GM12801 (cell line): ENCODE measurements around the gene CNPY3.

Experiments used
- TF ChIP-seq, protein P1 (sequence below): IDR thresholded peaks from one replicate; pipeline ENCODE4 v1.5.1; 2011; ENCODE audit warnings: control low read depth; ENCODE audit not compliant: insufficient read length; ENCODE audit errors: extremely low read depth

CNPY3 gene

DNA sequence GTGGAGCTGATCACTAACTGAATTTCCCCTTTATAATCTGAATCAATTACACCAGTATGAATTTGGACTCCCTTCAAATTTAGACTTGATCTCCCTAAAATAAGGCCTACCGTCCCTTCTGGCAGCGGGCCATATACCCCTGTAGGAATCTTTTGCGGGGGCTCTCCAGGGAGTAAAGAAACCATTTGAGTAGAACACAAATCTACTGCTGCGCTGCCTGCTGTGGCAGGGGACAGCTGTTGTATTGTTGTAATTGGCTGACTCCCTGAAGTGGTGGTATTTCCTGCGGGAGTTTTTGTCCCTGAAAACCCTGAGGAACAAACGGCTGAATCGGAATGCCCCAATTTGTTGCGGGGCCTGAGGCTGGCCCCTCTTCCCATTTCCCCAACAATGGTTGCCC, 29.4 kb upstream of the CNPY3 start:
- TF ChIP-seq, protein P1, sequence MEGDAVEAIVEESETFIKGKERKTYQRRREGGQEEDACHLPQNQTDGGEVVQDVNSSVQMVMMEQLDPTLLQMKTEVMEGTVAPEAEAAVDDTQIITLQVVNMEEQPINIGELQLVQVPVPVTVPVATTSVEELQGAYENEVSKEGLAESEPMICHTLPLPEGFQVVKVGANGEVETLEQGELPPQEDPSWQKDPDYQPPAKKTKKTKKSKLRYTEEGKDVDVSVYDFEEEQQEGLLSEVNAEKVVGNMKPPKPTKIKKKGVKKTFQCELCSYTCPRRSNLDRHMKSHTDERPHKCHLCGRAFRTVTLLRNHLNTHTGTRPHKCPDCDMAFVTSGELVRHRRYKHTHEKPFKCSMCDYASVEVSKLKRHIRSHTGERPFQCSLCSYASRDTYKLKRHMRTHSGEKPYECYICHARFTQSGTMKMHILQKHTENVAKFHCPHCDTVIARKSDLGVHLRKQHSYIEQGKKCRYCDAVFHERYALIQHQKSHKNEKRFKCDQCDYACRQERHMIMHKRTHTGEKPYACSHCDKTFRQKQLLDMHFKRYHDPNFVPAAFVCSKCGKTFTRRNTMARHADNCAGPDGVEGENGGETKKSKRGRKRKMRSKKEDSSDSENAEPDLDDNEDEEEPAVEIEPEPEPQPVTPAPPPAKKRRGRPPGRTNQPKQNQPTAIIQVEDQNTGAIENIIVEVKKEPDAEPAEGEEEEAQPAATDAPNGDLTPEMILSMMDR, result no peak

DNA sequence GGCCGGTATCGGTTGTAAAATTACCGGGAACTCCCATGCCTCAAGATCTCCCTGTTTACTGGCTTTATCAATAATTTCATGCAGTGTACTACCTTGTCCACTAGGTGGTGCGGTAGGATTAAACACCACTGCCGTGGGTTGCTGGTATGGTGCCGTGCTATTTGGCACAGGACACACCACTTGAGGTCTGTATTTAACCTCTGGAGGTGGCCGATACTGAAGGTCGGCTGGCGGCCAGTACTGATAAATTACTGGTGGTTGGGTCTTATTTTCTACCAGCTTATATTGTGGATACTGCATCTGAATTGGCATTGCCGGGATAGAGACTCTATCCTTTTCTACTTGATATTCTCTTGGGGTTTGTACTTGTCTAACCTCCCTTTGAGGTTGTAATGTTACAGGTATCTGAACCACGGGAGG, 27.7 kb upstream of the CNPY3 start:
- TF ChIP-seq, protein P1, result no peak

DNA sequence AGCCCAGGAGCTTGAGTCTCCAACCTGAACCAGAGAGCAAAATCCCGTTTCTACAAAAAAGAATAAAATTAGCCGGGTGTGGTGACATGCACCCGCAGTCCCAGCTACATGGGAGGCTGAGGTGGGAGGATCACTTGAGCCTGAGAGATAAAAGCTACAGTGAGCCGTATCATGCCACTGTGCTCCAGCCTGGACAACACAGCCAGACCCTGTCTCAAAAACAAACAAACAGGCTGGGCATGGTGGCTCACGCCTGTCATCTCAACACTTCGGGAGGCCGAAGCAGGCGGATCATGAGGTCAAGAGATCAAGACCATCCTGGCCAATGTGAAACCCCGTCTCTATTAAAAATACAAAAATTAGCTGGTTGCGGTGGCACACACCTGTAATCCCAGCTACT, 24.8 kb upstream of the CNPY3 start:
- TF ChIP-seq, protein P1, result no peak

DNA sequence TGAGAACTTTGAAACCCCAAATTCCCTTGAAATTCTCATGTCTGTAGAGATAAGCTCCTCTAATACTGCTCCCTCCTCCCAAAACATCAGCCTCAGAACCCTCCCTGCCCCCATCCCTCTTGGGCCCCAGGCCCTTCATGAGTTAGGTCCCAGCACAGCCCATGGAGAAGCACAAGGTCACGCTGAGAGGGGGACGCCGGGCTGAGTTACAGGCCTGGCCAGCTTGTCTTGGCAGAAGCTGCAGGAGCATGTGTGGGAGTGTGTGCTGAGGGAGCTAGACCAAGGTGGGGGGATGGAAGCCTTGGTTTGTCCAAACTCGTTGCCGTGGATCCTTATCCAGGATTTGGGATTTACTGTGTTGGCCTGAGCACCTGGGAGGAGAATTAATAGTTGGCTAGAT, 21.9 kb upstream of the CNPY3 start:
- TF ChIP-seq, protein P1, result no peak

DNA sequence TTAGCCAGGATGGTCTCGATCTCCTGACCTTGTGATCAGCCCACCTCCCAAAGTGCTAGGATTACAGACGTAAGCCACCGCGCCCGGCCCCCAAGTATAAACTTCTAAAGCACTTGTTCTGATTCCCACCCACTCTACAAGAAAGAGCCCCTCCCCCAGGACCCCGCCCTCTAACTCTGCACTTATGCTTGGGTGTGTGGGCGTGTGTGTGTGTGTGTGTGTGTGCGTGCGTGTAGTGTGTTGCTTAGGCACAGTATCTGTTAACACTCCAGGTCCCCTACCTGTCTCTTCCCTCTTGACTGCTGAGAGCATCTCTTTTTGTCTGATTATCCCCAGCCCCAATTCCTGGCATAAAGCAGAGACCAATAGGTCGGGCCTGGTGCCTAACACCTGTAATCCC, 19.4 kb upstream of the CNPY3 start:
- TF ChIP-seq, protein P1, result no peak

DNA sequence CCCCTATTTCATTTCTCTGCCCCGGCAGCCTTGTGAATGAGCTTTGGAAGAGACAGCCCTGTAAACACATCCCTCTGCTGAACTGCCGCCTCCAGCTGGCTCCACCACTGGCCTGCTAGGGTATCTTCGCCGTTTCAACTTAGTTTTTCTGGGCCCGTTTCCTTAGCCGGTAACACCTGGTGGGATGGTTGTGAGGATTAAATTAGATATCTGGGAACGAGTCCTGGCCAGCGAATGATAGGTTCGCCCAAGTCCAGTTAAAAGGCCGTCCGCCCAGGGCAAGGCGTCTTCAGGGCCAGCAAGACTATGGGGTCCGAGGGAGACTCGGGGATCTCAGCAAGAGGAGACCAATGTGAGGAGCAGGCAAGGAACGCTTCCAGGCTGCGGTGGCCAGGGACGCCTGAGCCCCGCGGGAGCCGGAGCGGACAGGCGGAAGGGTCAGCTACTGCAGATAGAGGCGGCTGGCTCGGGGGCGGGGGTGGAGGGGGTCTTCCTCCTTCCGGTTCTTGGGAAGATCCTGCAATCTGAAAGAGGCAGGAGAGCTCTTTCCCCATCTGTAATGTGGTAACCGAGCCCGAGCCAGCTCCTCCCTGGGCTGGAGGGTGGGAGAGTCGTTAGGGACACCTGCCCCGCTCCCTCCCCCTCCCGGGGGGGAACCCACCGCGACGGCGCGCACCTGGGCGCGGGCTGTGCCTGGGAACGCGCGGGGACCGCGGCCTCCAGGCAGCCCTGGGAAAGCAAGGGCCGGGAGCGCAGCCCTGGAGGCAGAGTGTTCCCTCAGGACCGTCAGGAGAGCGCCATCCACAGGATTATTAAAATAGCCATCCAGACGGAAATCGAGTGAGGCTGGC, 17.9 kb upstream of the CNPY3 start:
- TF ChIP-seq, protein P1, result no peak

DNA sequence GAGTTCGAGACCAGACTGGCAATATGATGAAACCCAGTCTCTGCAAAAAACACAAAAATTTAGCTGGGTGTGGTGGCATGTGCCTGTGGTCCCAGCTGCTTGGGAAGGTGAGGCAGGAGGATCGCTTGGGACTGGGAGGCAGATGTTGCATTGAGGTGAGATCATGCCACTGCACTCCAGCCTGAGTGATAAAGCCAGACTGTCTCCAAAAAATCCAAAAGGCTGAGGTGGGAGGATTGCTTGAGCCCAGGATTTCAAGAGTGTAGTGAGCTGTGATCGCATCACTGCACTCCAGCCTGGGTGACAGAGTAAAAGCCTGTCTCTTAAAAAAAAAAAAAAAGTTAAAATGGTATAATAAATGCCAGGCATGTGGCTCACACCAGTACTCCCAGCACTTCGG, 14.7 kb upstream of the CNPY3 start:
- TF ChIP-seq, protein P1, result no peak
